Measurements from ENCODE around the gene CDX1.

The CDX1 gene

DNA sequence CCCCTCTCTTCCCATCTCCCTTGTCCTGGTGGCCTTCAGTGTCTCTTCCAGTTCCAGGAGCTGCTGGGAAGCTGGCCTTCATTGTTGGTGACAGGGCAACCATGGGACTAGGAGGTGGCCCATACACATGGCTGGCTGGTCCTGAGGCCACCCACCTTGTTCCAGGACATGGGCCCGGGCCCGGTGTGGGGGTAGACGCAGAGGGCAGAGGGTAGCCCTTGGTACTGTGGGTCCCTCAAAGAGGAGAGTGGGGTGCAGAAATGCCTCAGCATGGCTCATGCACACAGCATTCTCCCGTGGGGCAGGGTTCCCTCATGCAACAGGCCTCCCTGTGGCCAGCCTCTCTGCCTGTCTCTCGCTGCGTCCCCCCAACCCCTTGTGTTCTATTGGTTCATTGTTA is 44.1 kb downstream of the CDX1 start:
- no peak overlapping the region for H3K4me3 ChIP-seq (replicated peaks in 1 of 2; ENCODE audit: low read depth in 2 of 2, low read length in 2 of 2)
- DNase-seq (ENCODE audit: low read depth in 2 of 2) = no peak
- TF ChIP-seq, protein P1, sequence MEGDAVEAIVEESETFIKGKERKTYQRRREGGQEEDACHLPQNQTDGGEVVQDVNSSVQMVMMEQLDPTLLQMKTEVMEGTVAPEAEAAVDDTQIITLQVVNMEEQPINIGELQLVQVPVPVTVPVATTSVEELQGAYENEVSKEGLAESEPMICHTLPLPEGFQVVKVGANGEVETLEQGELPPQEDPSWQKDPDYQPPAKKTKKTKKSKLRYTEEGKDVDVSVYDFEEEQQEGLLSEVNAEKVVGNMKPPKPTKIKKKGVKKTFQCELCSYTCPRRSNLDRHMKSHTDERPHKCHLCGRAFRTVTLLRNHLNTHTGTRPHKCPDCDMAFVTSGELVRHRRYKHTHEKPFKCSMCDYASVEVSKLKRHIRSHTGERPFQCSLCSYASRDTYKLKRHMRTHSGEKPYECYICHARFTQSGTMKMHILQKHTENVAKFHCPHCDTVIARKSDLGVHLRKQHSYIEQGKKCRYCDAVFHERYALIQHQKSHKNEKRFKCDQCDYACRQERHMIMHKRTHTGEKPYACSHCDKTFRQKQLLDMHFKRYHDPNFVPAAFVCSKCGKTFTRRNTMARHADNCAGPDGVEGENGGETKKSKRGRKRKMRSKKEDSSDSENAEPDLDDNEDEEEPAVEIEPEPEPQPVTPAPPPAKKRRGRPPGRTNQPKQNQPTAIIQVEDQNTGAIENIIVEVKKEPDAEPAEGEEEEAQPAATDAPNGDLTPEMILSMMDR (IDR thresholded peaks at IDR 0.05; ENCODE audit: low read depth, low read length) = no peak

DNA sequence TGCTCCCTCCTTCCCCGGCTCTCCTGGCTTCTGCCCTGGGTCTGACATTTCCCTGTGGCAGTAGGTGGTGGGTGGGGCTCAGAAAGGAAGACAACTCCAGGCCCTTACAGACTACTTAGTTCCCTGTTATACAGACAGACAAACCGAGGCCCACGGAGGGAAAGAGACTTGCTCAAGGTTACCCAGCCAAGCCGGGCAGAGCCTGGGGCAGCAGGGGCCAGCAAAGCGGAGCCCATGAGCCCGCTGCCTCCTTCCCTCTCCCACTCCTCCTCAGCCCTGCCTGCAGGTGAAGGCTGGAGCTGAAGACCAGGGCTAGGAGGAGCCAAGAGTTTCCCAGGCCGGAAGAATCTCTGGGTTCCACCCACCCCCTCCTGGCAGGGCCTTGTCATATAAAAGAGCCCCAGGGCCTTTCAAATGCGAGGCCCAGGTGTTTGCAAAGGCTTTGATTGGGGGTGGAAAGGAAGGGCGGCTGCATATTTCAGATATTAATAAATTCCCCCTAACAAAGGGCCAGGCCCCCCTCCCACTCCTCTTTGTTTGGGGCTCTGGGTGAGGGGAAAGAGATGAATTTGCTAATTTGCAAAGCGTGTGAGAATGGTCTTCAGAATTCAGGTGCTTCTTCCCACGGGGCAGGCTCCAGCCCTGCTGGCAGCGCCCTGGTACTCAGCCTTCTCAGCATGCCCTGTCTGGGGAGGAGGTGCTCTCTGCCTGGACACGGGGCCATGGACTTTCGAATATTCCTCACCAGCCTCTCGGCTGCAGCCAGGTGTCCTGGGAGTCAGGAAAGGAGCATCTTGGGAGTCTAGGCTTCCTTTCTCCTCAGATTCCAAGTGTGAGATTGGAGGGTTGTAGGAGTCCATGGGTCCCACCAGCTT is 44.8 kb downstream of the CDX1 start:
- DNase-seq (ENCODE audit: low read depth in 2 of 2) = no peak
- TF ChIP-seq, protein P1 (IDR thresholded peaks at IDR 0.05; ENCODE audit: low read depth, low read length) = no peak

DNA sequence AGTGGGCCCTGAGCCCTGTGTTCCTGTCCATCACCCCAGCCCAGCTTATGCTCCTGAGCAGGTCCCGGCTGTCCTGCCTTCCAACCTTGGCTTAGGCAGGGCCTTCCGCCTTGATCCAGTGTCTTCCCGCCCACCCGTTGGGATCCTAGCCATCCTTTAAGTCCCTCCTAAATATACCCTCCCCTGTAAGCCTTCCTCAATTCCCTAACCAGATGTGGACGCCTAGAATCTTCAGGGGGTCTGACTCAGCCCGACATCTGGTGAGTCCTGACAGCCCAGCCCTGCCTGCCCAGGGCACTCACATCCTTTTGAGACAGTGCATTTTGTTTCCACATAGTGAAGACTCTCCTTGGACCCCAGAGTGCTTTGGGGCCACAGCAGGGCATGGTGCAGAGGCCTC is 47.0 kb downstream of the CDX1 start:
- DNase-seq (ENCODE audit: low read depth in 2 of 2) = peak; percentile 33
- TF ChIP-seq, protein P1 (IDR thresholded peaks at IDR 0.05; ENCODE audit: low read depth, low read length) = no peak
- H3K4me3 ChIP-seq (replicated peaks in 1 of 2; ENCODE audit: low read depth in 2 of 2, low read length in 2 of 2) = no peak overlapping the region

More for the DNA sequence above, 44.8 kb downstream of the CDX1 start:
- H3K4me3 ChIP-seq (replicated peaks in 1 of 2; ENCODE audit: low read depth in 2 of 2, low read length in 2 of 2) = no peak overlapping the region

DNA sequence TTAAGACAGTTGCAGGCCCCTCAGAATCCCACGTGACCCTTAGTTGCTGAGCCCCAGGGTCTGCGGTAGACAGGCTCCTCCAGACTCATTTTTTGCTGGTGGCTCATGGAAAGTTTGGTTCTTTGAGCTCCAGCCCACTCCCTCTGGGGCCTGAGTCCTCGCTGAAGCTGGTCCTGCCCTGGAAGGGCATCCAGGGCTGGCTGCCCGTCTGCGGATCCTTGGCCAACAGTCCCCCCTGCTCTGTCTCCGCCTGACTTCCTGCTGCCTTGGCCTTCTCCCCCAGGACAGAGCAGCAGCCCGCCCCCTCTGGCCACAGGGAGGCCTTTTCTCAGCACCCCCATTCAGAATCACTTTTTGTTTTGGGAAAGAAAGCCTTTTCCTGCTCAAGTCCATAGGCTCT is 47.7 kb downstream of the CDX1 start:
- DNase-seq (ENCODE audit: low read depth in 2 of 2) = peak; percentile 31 to 53
- TF ChIP-seq, protein P1 (IDR thresholded peaks at IDR 0.05; ENCODE audit: low read depth, low read length) = peak; percentile 36
- H3K4me3 ChIP-seq (replicated peaks in 1 of 2; ENCODE audit: low read depth in 2 of 2, low read length in 2 of 2) = no peak overlapping the region

DNA sequence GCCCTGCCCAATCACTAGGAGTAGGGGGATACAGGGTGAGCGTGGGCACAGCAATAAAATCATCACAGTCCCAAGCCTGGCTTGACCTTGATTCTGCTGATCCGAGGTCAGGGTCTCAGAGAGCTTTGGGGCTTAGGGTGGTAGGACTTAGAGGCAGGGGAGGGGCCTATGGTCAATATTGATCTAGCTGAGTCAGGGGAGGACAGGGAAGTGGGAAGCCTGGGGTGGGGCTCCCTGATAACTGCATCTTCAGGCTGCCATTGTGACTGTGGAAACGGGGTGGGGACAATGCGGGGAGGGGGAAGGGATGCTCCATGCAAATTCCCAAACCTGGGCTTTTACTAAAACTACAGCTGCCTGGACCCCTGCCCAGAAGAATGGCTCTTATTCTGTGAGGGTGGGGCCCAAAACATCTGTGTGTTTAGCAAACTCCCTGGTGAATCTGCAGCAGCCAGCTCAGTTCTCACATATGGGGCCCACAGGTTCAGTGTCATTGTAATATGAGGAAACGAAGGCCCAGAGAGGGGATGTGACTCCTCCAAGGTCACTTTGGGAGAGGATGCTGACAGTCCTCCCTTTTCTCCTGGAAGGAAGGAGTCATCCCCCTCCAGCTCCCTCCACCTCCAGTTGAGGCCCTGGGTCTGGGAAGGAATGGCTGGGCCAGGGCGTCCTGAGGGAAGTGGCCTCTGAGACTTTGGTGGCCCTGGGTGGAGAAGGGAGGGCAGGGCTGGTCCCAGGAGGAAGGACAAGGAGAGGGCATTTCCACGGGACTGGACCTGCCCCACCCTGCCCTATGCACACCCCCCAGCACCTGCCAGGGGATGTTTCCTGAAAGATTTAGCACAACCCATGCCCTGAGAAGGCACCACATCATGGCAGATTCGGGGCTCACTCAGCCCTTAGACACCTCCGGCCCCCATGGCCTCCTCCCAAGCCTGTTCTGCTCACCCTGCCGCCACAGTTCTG is 49.7 kb downstream of the CDX1 start:
- TF ChIP-seq, protein P1 (IDR thresholded peaks at IDR 0.05; ENCODE audit: low read depth, low read length) = no peak
- DNase-seq (ENCODE audit: low read depth in 2 of 2) = no peak
- H3K4me3 ChIP-seq (replicated peaks in 1 of 2; ENCODE audit: low read depth in 2 of 2, low read length in 2 of 2) = no peak overlapping the region

DNA sequence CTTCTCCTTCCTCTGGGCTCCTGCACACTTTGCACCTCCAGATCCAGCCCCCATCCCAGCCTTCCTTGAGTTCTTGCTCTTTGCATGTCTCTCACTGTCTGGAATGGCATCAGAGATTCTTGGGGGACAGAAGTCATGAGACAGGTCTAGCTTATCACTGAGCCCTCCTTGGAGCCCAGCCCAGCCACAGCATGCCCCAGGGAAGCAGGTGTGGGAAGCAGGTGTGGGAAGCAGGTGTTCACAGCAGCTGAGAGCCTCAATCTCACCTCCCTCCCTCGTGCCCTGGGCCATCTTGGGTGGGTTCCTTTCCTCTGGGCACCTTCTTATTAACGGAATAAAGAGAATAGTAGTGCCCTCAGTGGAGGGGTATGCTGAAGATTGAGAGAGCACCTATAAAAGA is 50.5 kb downstream of the CDX1 start:
- DNase-seq (ENCODE audit: low read depth in 2 of 2) = no peak
- no peak overlapping the region for H3K4me3 ChIP-seq (replicated peaks in 1 of 2; ENCODE audit: low read depth in 2 of 2, low read length in 2 of 2)
- TF ChIP-seq, protein P1 (IDR thresholded peaks at IDR 0.05; ENCODE audit: low read depth, low read length) = no peak
